C4-2B (cell line): Measurements from ENCODE around the gene ENO3.

Experiments
- ZFX ChIP-seq: fragments of 450-650 bp; IDR thresholded peaks from 2 replicates; pipeline ENCODE4 v1.6.1; 2017
- TF ChIP-seq, protein P1 (sequence below): fragments of 450-650 bp; conservative IDR thresholded peaks from 2 replicates; pipeline ENCODE4 v1.5.1; 2017; ENCODE audit warnings: mild to moderate bottlenecking

DNA sequence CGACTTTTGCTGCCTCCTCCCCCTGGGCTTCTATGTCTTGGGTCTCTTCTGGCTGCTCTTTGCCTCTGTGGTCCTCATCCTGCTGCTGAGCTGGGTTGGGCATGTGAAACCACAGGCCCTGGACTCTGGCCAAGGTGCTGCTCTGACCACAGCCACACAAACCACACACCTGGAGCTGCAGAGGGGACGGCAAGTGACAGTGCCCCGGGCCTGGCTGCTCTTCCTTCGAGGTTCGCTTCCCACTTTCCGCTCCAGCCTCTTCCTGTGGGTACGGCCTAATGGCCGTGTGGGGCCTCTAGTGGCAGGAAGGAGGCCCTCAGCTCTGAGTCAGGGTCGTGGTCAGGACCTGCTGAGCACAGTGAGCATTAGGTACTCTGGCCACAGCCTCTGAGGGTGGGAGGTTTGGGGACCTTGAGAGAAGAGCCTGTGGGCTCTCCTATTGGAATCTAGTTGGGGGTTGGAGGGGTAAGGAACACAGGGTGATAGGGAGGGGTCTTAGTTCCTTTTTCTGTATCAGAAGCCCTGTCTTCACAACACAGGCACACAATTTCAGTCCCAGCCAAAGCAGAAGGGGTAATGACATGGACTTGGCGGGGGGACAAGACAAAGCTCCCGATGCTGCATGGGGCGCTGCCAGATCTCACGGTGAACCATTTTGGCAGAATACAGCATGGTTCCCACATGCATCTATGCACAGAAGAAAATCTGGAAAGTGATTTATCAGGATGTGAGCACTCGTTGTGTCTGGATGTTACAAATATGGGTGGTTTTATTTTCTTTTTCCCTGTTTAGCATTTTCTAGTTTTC is 16.5 kb upstream of the ENO3 start:
- TF ChIP-seq, protein P1, sequence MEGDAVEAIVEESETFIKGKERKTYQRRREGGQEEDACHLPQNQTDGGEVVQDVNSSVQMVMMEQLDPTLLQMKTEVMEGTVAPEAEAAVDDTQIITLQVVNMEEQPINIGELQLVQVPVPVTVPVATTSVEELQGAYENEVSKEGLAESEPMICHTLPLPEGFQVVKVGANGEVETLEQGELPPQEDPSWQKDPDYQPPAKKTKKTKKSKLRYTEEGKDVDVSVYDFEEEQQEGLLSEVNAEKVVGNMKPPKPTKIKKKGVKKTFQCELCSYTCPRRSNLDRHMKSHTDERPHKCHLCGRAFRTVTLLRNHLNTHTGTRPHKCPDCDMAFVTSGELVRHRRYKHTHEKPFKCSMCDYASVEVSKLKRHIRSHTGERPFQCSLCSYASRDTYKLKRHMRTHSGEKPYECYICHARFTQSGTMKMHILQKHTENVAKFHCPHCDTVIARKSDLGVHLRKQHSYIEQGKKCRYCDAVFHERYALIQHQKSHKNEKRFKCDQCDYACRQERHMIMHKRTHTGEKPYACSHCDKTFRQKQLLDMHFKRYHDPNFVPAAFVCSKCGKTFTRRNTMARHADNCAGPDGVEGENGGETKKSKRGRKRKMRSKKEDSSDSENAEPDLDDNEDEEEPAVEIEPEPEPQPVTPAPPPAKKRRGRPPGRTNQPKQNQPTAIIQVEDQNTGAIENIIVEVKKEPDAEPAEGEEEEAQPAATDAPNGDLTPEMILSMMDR: no peak
- no peak for TF ChIP-seq ZFX
